H1 (cell line): ENCODE measurements around the gene MYOD1. TPM values are rescaled to one million over a fixed set of nuclear protein-coding genes. Genes with fewer than 3 reads are reported as not detected.

Source experiments
- CTCF ChIA-PET: fragments of 300-600 bp; sonication (Branson Sonifier 250); formaldehyde crosslinking; loops from one replicate; lab custom pipeline; 2021; ENCODE audit not compliant: partially characterized antibody; lab: Charles Lee
- POLR2A ChIA-PET: fragments of 300-600 bp; sonication (Branson Sonifier 250); formaldehyde crosslinking; loops from one replicate; lab custom pipeline; 2021; ENCODE audit warnings: inconsistent platforms; ENCODE audit not compliant: partially characterized antibody; lab: Charles Lee
- DNase-seq, 2 experiments: peaks; one replicate each; pipeline versions ENCODE4 v3.0.0 to v3.0.0-alpha.2; 2010 to 2022; ENCODE audit warnings: low spot score in 2 of 2, low read depth in 1 of 2, mixed read lengths in 1 of 2
- FAIRE-seq: peaks from 2 replicates; lab custom pipeline; 2011; peaks lifted over from hg19 to GRCh38; lab: Jason Lieb, UNC
- H2AFZ ChIP-seq: 2 replicates; pipeline ENCODE4 v1.8.1; 2012; ENCODE audit warnings: low read length, inconsistent platforms
- H2AK5ac ChIP-seq: 2 replicates; pipeline ENCODE4 v1.6.1; 2013; ENCODE audit warnings: low read depth, low read length
- H2BK120ac ChIP-seq: replicated peaks from 2 replicates; pipeline ENCODE3; 2013; ENCODE audit warnings: low read depth, low read length, inconsistent platforms
- H2BK12ac ChIP-seq: 2 replicates; pipeline ENCODE4 v1.6.1; 2013; ENCODE audit warnings: low read depth, low read length
- H2BK15ac ChIP-seq: 2 replicates; pipeline ENCODE4 v1.6.1; 2013; ENCODE audit warnings: low read length
- H2BK20ac ChIP-seq: 2 replicates; pipeline ENCODE4 v1.6.1; 2013; ENCODE audit warnings: low read length
- H2BK5ac ChIP-seq: 2 replicates; pipeline ENCODE4 v1.6.1; 2013; ENCODE audit warnings: low read depth, low read length
- H3K14ac ChIP-seq: 2 replicates; pipeline ENCODE4 v1.6.1; 2013; ENCODE audit warnings: inconsistent platforms; ENCODE audit not compliant: insufficient read length
- H3K18ac ChIP-seq: 2 replicates; pipeline ENCODE4 v1.6.1; 2013; ENCODE audit warnings: low read length; ENCODE audit errors: extremely low read depth
- H3K23ac ChIP-seq: 2 replicates; pipeline ENCODE4 v1.6.1; 2013; ENCODE audit warnings: inconsistent platforms; ENCODE audit not compliant: insufficient read length
- H3K23me2 ChIP-seq: 2 replicates; pipeline ENCODE4 v1.6.1; 2013; ENCODE audit warnings: low read depth, low read length
- H3K27ac ChIP-seq: 2 replicates; pipeline ENCODE4 v1.6.1; 2011; ENCODE audit warnings: low read depth, low read length, inconsistent platforms
- H3K27me3 ChIP-seq, 4 experiments: replicated peaks in 1 of 4; 1 replicate in 1 of 4; 2 replicates in 3 of 4; pipeline versions ENCODE4 v1.6.1 to v1.8.1; 2011 to 2013; ENCODE audit warnings: low read length in 3 of 4, mild to moderate bottlenecking in 3 of 4, inconsistent platforms in 2 of 4, mixed read lengths in 2 of 4, moderate library complexity in 1 of 4; ENCODE audit not compliant: control insufficient read depth in 3 of 4, insufficient read depth in 3 of 4; ENCODE audit errors: extremely low read depth in 1 of 4
- H3K36me3 ChIP-seq, 4 experiments: 2 replicates each; pipeline versions ENCODE4 v1.6.1 to v1.8.1; 2011 to 2013; ENCODE audit warnings: mild to moderate bottlenecking in 4 of 4, low read length in 3 of 4, moderate library complexity in 2 of 4, control low read depth in 1 of 4, inconsistent platforms in 1 of 4; ENCODE audit not compliant: insufficient read depth in 4 of 4, control insufficient read depth in 2 of 4
- H3K4ac ChIP-seq: replicated peaks from 2 replicates; pipeline ENCODE3; 2013; ENCODE audit warnings: low read length, low read depth, mixed read lengths, inconsistent platforms; ENCODE audit not compliant: insufficient read length
- H3K4me1 ChIP-seq, 4 experiments: replicated peaks in 1 of 4; 1 replicate in 1 of 4; 2 replicates in 3 of 4; pipeline versions ENCODE4 v1.6.1 to v1.8.1; 2011 to 2013; ENCODE audit warnings: low read length in 3 of 4, inconsistent platforms in 2 of 4, mixed read lengths in 1 of 4; ENCODE audit not compliant: insufficient read depth in 4 of 4, control insufficient read depth in 3 of 4
- H3K4me2 ChIP-seq, 2 experiments: 2 replicates each; pipeline versions ENCODE4 v1.6.1 to v1.8.1; 2011 to 2013; ENCODE audit warnings: low read depth in 2 of 2, low read length in 2 of 2, control low read depth in 1 of 2, inconsistent platforms in 1 of 2, mild to moderate bottlenecking in 1 of 2; ENCODE audit not compliant: insufficient read depth in 1 of 2
- H3K4me3 ChIP-seq, 4 experiments: fragments of 200-600, 300-600 bp in 1 of 4; sonication (generic), shearing (Covaris generic), sonication (Bioruptor Twin) in 1 of 4; 2 replicates each; pipeline versions ENCODE4 v1.5.1 to v1.8.1; 2011 to 2016; ENCODE audit warnings: low read length in 4 of 4, low read depth in 3 of 4, control low read depth in 2 of 4, inconsistent platforms in 2 of 4, mild to moderate bottlenecking in 2 of 4, mixed read lengths in 1 of 4, moderate library complexity in 1 of 4; ENCODE audit not compliant: insufficient read depth in 2 of 4; ENCODE audit errors: extremely low read depth in 1 of 4
- H3K56ac ChIP-seq: replicated peaks from 2 replicates; pipeline ENCODE3; 2013; ENCODE audit warnings: low read depth, mild to moderate bottlenecking, mixed read lengths, low read length, inconsistent platforms; ENCODE audit not compliant: insufficient read length
- H3K79me1 ChIP-seq: 2 replicates; pipeline ENCODE4 v1.6.1; 2013; ENCODE audit warnings: low read depth, low read length, control low read depth
- H3K79me2 ChIP-seq, 2 experiments: 2 replicates each; pipeline versions ENCODE4 v1.6.1 to v1.8.1; 2012 to 2013; ENCODE audit warnings: low read length in 2 of 2, mild to moderate bottlenecking in 2 of 2, inconsistent platforms in 1 of 2; ENCODE audit not compliant: insufficient read depth in 2 of 2, control insufficient read depth in 1 of 2
- H3K9ac ChIP-seq, 4 experiments: replicated peaks in 1 of 4; 1 replicate in 1 of 4; 2 replicates in 3 of 4; pipeline versions ENCODE4 v1.6.1 to v1.8.1; 2011 to 2013; ENCODE audit warnings: low read depth in 3 of 4, low read length in 3 of 4, control low read depth in 2 of 4, mild to moderate bottlenecking in 2 of 4, moderate library complexity in 2 of 4, inconsistent platforms in 1 of 4; ENCODE audit errors: extremely low read depth in 1 of 4
- H3K9me3 ChIP-seq, 2 experiments: 2 replicates each; pipeline versions ENCODE4 v1.6.1 to v1.8.1; 2012 to 2013; ENCODE audit warnings: mild to moderate bottlenecking in 2 of 2, moderate library complexity in 2 of 2, control low read depth in 1 of 2, inconsistent platforms in 1 of 2, low read depth in 1 of 2, low read length in 1 of 2, mixed read lengths in 1 of 2; ENCODE audit not compliant: insufficient read depth in 2 of 2
- H4K20me1 ChIP-seq, 2 experiments: replicated peaks in 1 of 2; 2 replicates each; pipeline versions ENCODE3 to v1.8.1; 2011 to 2013; ENCODE audit warnings: inconsistent platforms in 2 of 2, low read length in 2 of 2, mild to moderate bottlenecking in 1 of 2; ENCODE audit not compliant: insufficient read depth in 2 of 2, control insufficient read depth in 1 of 2
- H4K5ac ChIP-seq: 2 replicates; pipeline ENCODE4 v1.6.1; 2013; ENCODE audit warnings: low read length, low read depth, mixed read lengths, inconsistent platforms; ENCODE audit not compliant: insufficient read length
- H4K8ac ChIP-seq: 2 replicates; pipeline ENCODE4 v1.8.0; 2013; ENCODE audit warnings: mild to moderate bottlenecking, moderate library complexity, low read length, inconsistent platforms; ENCODE audit not compliant: insufficient read depth; ENCODE audit errors: extremely low read depth
- H4K91ac ChIP-seq: replicated peaks from 2 replicates; pipeline ENCODE3; 2013; ENCODE audit warnings: low read length, mixed read lengths, inconsistent platforms; ENCODE audit not compliant: insufficient read length
- BACH1 ChIP-seq: IDR thresholded peaks from 2 replicates; pipeline ENCODE4 v1.6.1; 2012; ENCODE audit warnings: low read length, improper control_type of control experiment
- BCL11A ChIP-seq, 2 experiments: IDR thresholded peaks; one replicate each; pipeline ENCODE4 v1.6.1; 2011; ENCODE audit warnings: low read depth in 2 of 2, low read length in 2 of 2, mild to moderate bottlenecking in 2 of 2
- CBX5 ChIP-seq: fragments of 300-800, 300-1000 bp; sonication (generic); IDR thresholded peaks from 2 replicates; pipeline ENCODE4 v1.7.1; 2016; ENCODE audit warnings: antibody characterized with exemption, low read length, low read depth
- CHD1 ChIP-seq: IDR thresholded peaks from 2 replicates; pipeline ENCODE4 v1.6.1; 2012; ENCODE audit warnings: low read depth, low read length, improper control_type of control experiment
- GTF2F1 ChIP-seq: IDR thresholded peaks from 2 replicates; pipeline ENCODE4 v1.6.1; 2012; ENCODE audit warnings: low read depth, low read length, improper control_type of control experiment, borderline replicate concordance
- MAFK ChIP-seq: IDR thresholded peaks from 2 replicates; pipeline ENCODE4 v1.6.1; 2012; ENCODE audit warnings: low read depth, mild to moderate bottlenecking, improper control_type of control experiment, low read length
- SP2 ChIP-seq: IDR thresholded peaks from 2 replicates; pipeline ENCODE4 v1.6.1; 2012; ENCODE audit warnings: mild to moderate bottlenecking, low read length, inconsistent platforms
- SRF ChIP-seq: IDR thresholded peaks from 2 replicates; pipeline ENCODE4 v1.6.1; 2011; ENCODE audit warnings: mild to moderate bottlenecking, low read depth, low read length, moderate library complexity
- SUZ12 ChIP-seq: fragments of 200-600 bp; sonication (generic); IDR thresholded peaks from 2 replicates; pipeline ENCODE4 v1.6.1; 2012; ENCODE audit warnings: mild to moderate bottlenecking, inconsistent platforms, low read length, moderate library complexity, mixed read lengths
- TAF7 ChIP-seq: optimal IDR thresholded peaks from 2 replicates; pipeline ENCODE3; 2011; ENCODE audit warnings: low read depth, mild to moderate bottlenecking, inconsistent platforms, low read length, moderate library complexity, borderline replicate concordance
- YY1 ChIP-seq: IDR thresholded peaks from 2 replicates; pipeline ENCODE4 v1.6.1; 2011; ENCODE audit warnings: low read depth, mild to moderate bottlenecking, low read length
- WGBS, 2 experiments: shearing (Covaris generic) in 1 of 2; methylation state at CpG; one replicate each; pipeline versions ENCODE4 v1.1.6 to v1.1.7; 2013 to 2015; ENCODE audit warnings: low lambda C conversion rate in 2 of 2, mixed read lengths in 2 of 2, inconsistent platforms in 1 of 2, low coverage in 1 of 2, missing lambda C conversion rate in 1 of 2; ENCODE audit not compliant: insufficient replicate concordance in 2 of 2, insufficient coverage in 1 of 2, insufficient read length in 1 of 2; ENCODE audit errors: extremely low coverage in 1 of 2, missing lambda C conversion rate in 1 of 2; 5-methylcytosine and 5-hydroxymethylcytosine counted together
- polyA plus RNA-seq, 7 experiments: library from polyadenylated mRNA; depleted of rRNA in 3 of 7; stranded (reverse) in 5 of 7; unstranded in 2 of 7; fragments of >200 nt in 5 of 7; fragments of 200-250 nt in 2 of 7; gene quantifications; 1 replicate in 5 of 7; 2 replicates in 1 of 7; 4 replicates in 1 of 7; pipeline versions ENCODE4 v1.2.1 to v1.2.3, GENCODE V29; 2011 to 2013; ENCODE audit warnings: missing spikeins in 2 of 7, mixed read lengths in 2 of 7
- total RNA-seq: library from RNA; stranded (reverse); fragmentation: NEBNext Ultra II Directional; extraction: Animal tissue kit (Norgen Biotek cat#: 25700); gene quantifications from 2 replicates; pipeline ENCODE4 v1.2.1, GENCODE V29; 2021
- TF ChIP-seq, protein P1 (sequence below): IDR thresholded peaks from 2 replicates; pipeline ENCODE4 v1.6.1; 2012; ENCODE audit warnings: inconsistent platforms
- TF ChIP-seq, protein P2 (sequence below): IDR thresholded peaks from 2 replicates; pipeline ENCODE4 v1.6.1; 2012; ENCODE audit warnings: low read length, inconsistent platforms

Gene MYOD1
- total and polyA plus RNA-seq, 2 of the 8 experiments (the other 6 are each of a cell fraction or from before 2014, with no cell fraction given): not detected

DNA sequence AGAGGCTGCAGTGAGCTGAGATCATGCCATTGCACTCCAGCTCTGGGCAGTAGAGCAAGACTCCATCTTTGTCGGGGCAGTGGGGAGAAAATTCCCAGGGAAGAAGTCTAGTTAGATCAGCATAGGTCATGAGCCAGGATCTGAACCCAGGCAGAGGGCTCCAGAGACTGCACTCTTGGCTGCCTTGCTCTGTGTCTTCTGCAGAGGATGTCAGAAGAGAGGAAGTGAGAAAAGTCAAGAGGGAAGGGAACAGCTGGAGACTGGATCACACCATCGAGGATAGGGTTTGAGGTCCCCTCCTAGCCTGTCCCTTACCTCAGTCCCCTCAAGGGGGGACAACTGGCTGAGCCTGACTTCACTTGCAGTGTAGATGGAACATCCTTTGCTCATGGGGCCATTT, 5.8 kb downstream of the MYOD1 start:
- Histone ChIP-seq H3K36me3 (no peaks in the 10 kb centered on the region), H3K23ac (no peak overlapping the region), H3K79me2 (no peaks in the 10 kb centered on the region), H3K23me2 (peaks cover 6% of the 10 kb centered on the region; the same call in 1 of the 2 replicates), H3K27ac (no peak overlapping the region), H3K4me2 (no peak overlapping the region), H3K79me1 (no peaks in the 10 kb centered on the region), H4K8ac (no peak overlapping the region), H2AK5ac (no peak overlapping the region), H2BK20ac (no peak overlapping the region), H3K9me3 (no peaks in the 10 kb centered on the region), H3K18ac (no peak overlapping the region), H3K4me3 (no peak overlapping the region), H2BK5ac (no peak overlapping the region), H3K27me3 (peaks cover 23 to 42% (median 30%) of the 10 kb centered on the region in 4 experiments), H2BK12ac (no peak overlapping the region), H4K20me1 (peaks cover 4 to 10% of the 10 kb centered on the region in 2 experiments), H3K14ac (no peak overlapping the region), H3K4ac (no peak overlapping the region), H4K5ac (no peak overlapping the region), H2BK15ac (no peak overlapping the region), H2BK120ac (no peak overlapping the region), H4K91ac (no peak overlapping the region), H3K9ac (no peak overlapping the region), H2AFZ (no peak overlapping the region), H3K56ac (no peak overlapping the region), H3K4me1 (peaks cover 0 to 17% (median 10%) of the 10 kb centered on the region in 4 experiments; a peak in 6 of 7 replicates)
- DNase-seq (no peak), FAIRE-seq (no peak)
- POLR2A ChIA-PET: no interaction called here
- 84% methylated on average over 2 of the region's 2 CpGs; no CpG with 5 or more reads in 1 of the 2 experiments for WGBS, 2 experiments
- CTCF ChIA-PET: interaction anchor here (0.6 to 15.7 kb wide), 9 partner anchors 12 to 254 kb away, joined by 3 to 290 read pairs (median 4); partner anchors contain the start of gene KCNC1
- no peak for TF ChIP-seq SRF
- TF ChIP-seq MAFK: no peak
- no peak for TF ChIP-seq YY1
- TF ChIP-seq, protein P1, sequence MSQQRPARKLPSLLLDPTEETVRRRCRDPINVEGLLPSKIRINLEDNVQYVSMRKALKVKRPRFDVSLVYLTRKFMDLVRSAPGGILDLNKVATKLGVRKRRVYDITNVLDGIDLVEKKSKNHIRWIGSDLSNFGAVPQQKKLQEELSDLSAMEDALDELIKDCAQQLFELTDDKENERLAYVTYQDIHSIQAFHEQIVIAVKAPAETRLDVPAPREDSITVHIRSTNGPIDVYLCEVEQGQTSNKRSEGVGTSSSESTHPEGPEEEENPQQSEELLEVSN: no peak
- no peak for TF ChIP-seq SUZ12
- TF ChIP-seq, protein P2, sequence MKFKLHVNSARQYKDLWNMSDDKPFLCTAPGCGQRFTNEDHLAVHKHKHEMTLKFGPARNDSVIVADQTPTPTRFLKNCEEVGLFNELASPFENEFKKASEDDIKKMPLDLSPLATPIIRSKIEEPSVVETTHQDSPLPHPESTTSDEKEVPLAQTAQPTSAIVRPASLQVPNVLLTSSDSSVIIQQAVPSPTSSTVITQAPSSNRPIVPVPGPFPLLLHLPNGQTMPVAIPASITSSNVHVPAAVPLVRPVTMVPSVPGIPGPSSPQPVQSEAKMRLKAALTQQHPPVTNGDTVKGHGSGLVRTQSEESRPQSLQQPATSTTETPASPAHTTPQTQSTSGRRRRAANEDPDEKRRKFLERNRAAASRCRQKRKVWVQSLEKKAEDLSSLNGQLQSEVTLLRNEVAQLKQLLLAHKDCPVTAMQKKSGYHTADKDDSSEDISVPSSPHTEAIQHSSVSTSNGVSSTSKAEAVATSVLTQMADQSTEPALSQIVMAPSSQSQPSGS: no peak
- TF ChIP-seq GTF2F1: no peak
- no peak for TF ChIP-seq BACH1
- no peak for TF ChIP-seq CBX5
- no peak for TF ChIP-seq SP2
- TF ChIP-seq TAF7: no peak
- no peak for TF ChIP-seq CHD1
- no peak for TF ChIP-seq BCL11A (IDR thresholded peaks at IDR 0.05; ENCODE audit: low read depth in 2 of 2, low read length in 2 of 2)
